Retinal pigment epithelial cell (primary cell): ENCODE measurements around the gene NHERF1.

Source experiments
- DNase-seq: peaks from one replicate; pipeline ENCODE4 v3.0.0-alpha.2; 2010; ENCODE audit warnings: low read depth
- H3K4me3 ChIP-seq: 2 replicates; pipeline ENCODE4 v1.5.1; 2011; ENCODE audit warnings: mild to moderate bottlenecking, low read length, control low read depth, moderate library complexity
- TF ChIP-seq, protein P1 (sequence below): conservative IDR thresholded peaks from 2 replicates; pipeline ENCODE4 v1.5.1; 2011; ENCODE audit warnings: low read depth, low read length, control low read depth, inconsistent platforms

The NHERF1 gene

DNA sequence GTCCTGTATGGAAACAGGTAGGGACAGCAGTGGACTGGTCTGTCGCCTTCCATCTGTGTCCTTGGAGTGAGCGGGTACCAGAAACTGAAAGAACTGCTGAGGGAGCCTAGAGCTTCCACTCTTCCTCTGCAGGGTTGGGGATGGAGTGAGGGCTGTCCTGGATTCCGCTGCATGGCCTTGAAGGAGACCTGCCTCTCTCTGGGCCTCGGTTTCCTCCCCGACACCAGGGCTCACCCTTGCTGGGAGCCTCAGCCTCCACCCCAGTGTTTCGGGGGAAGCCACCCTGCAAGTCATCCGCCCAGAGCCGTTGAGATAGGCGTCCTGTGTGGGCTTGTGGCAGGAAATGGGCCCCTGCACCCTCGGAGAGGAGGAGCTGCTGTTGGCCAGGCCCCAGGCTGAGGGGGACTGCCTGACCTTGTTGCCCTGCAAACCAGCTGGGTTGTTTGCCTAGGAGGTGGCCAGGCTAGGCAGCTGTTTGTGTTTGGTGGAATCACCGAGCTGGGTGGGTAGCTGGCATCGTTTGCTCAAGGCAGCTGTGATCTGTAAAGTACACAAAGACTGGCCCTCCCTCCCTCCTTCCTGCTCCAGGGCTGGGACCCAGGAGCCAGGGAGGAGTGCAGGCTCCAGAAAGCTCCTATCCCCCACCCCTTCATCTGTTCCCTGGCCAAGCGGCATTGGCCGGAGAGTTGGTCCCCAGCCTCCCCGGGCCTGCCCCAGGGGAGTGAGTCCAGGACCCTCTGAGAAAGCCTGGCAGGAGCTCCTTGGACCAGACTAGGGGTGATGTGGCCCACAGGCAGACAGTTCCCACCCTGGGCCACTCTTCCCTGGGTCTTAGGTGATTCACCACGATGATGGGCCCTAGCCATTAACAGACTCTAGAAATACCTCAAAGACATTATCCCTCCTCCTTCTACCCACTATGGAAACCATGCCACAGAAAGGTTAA is 10.1 kb upstream of the NHERF1 start:
- no peak overlapping the region for H3K4me3 ChIP-seq
- DNase-seq = no peak
- TF ChIP-seq, protein P1, sequence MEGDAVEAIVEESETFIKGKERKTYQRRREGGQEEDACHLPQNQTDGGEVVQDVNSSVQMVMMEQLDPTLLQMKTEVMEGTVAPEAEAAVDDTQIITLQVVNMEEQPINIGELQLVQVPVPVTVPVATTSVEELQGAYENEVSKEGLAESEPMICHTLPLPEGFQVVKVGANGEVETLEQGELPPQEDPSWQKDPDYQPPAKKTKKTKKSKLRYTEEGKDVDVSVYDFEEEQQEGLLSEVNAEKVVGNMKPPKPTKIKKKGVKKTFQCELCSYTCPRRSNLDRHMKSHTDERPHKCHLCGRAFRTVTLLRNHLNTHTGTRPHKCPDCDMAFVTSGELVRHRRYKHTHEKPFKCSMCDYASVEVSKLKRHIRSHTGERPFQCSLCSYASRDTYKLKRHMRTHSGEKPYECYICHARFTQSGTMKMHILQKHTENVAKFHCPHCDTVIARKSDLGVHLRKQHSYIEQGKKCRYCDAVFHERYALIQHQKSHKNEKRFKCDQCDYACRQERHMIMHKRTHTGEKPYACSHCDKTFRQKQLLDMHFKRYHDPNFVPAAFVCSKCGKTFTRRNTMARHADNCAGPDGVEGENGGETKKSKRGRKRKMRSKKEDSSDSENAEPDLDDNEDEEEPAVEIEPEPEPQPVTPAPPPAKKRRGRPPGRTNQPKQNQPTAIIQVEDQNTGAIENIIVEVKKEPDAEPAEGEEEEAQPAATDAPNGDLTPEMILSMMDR = no peak

DNA sequence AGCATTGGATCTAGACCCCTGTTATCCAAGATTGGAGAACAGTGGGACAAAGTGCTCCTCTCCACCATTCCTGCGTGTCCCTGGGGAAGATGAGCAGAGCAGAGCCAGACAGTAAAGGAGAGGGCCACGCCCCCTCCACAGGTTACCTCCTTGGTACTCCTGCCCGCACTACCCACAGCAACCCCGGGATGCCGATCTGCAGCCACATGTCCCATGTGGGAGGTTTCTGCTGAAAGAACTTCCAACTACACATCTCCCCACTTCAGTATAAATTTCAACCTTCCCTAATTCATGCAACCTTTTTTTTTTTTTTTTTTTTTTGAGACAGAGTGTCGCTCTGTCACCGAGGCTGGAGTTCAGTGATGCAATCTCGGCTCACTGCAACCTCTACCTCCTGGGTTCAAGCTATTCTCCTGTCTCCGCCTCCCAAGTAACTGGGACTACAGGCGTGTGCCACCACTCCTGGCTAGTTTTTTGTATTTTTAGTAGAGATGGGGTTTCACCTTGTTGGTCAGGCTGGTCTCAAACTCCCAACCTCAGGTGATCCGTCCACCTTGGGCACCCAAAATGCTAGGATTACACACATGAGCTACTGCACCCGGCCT is 9.1 kb upstream of the NHERF1 start:
- TF ChIP-seq, protein P1 = no peak
- no peak overlapping the region for H3K4me3 ChIP-seq

DNA sequence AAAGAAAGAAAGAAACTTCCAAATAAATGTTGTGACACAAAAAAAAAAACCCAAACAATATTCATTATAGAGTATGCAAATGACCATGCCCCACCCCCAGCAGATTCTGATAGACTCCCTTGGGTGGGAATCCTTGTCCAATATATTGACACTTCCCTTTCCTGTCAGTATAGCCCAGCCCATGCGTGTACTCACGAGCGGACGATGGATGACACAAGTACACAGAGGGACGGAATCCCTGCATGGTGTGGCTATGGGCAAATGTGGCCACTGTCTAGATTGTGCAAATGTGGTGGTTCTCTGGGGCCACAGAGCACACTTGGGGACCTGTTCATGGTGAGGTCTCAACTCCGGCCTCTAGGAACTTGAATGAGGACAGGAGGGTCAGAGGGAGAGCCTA is 8.3 kb upstream of the NHERF1 start:
- DNase-seq = no peak

More for the DNA sequence above, 9.1 kb upstream of the NHERF1 start:
- DNase-seq = no peak

DNA sequence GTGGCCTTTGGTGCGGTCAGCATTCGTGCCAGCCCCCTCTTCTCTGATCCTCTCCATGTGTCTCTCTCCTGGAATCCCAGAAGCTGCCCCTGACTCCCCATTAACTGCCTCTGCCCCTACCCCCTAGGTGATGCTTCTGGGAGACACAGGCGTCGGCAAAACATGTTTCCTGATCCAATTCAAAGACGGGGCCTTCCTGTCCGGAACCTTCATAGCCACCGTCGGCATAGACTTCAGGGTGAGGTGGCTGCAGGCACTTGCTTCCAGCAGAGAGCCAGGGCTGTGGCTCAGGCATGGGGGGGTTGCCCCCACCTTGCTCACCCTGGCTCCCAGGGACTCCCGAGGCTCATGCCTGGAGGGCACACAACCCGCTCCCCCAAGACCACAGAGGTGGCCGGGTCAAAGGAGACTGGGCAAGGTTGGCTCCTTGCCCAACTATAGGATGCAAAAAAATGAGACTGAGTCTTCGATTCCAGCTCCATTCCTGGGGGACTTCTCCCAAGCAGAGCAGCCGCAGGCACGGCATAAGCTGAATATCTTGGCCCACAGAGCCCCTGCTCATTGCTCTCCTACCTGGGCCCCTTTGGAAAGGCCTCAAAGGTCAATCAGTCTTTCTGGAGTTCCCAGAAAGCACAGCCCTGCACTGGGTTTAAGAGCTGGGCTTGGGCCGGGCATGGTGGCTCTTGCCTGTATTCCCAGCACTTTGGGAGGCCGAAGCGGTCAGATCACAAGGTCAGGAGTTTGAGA is 7.6 kb upstream of the NHERF1 start:
- DNase-seq = no peak
- no peak overlapping the region for H3K4me3 ChIP-seq
- TF ChIP-seq, protein P1 = no peak

More for the DNA sequence above, 8.3 kb upstream of the NHERF1 start:
- TF ChIP-seq, protein P1 = no peak
- no peak overlapping the region for H3K4me3 ChIP-seq

DNA sequence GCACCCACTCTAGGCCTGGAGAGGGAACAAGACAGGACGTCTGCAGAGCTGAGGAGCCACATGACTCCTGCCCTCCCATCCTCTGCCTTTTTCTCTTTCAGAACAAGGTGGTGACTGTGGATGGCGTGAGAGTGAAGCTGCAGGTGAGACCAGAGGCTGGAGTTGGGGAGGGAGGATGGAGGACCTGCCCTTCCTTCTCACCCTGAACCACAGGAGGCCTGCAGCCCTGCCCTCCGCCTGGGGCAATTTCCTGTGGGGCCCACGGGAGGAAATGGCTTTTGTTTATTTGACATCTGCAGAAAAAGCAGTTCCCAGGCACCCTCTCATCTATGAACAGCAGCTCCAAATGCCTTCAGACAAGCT is 6.3 kb upstream of the NHERF1 start:
- TF ChIP-seq, protein P1 = no peak
- H3K4me3 ChIP-seq = no peak overlapping the region
- DNase-seq = no peak

DNA sequence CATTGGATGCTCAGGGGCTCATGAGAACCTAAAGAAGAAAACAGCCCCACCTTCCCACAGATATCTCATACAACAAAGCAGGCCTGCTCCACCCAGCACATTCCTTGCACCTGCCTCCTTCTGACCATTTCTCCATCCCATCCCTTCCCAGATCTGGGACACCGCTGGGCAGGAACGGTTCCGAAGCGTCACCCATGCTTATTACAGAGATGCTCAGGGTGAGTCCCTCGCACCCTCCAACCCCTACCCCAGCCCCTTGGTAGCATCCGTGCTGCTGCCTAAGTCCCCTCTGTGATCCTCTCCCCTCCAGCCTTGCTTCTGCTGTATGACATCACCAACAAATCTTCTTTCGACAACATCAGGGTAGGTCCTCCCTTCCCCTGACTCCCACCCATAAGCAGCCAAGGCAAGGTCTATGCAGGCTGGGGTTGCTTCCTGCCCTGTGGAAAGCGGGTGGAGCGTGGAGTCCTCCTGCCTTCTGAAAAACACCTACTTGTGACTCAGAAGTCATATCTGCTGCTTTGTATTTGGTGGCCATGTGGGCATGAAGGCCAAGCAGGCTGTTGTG is 5.4 kb upstream of the NHERF1 start:
- TF ChIP-seq, protein P1 = no peak
- no peak for DNase-seq
- H3K4me3 ChIP-seq = no peak overlapping the region
